Measurements from ENCODE around the gene C4orf50. TPM values are rescaled to one million over a fixed set of nuclear protein-coding genes. Genes with fewer than 3 reads are reported as not detected.

The C4orf50 gene
- total RNA-seq, 1 experiment from 2014 or later: 0.17 TPM

DNA sequence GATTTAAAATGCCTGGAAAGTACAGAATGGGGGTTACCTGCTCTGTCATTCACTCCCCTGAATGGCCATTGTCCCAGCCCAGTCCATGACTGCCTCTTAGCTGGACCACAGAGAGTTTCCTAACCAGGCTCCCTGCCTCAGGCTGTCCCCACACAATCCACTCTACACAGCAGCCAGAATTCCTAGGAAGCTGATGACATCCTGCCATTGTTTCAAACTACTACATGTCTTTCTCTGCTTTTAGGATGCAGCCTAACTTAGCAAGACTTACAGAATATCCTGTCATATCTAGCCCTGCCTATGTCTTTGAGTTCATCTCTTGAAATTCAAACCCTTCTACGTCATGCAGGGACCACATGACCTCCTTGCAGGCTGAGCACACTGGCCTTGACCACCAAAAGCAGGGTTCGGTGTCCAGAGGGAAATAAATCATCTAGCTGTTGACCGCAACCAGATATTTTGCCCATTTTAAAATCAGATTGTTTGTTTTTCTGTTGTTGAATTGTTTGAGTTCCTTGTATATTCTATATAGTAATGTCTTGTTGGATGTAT is 109.3 kb downstream of the C4orf50 start:
- Histone ChIP-seq H4K8ac (replicated peaks; ENCODE audit: insufficient read length, low read depth, low read length) (no peak overlapping the region), H3K56ac (ENCODE audit: insufficient read length, low read depth, low read length) (no peak overlapping the region), H2BK120ac (ENCODE audit: low read depth, low read length, poor library complexity, severe bottlenecking) (no peak overlapping the region), H4K20me1 (ENCODE audit: control insufficient read depth, insufficient read depth, insufficient read length) (no peaks in the 10 kb centered on the region), H2BK15ac (ENCODE audit: low read depth, low read length) (no peak overlapping the region), H3K9me3 (ENCODE audit: control insufficient read depth, low read depth, low read length) (no peaks in the 10 kb centered on the region), H3K23ac (ENCODE audit: insufficient read length, low read depth, low read length) (no peak overlapping the region), H2AFZ (ENCODE audit: low read length) (no peak overlapping the region), H3K4me2 (ENCODE audit: insufficient read depth, insufficient read length, low read length) (no peak overlapping the region), H3K4ac (ENCODE audit: low read depth, low read length) (no peak overlapping the region), H2BK12ac (ENCODE audit: insufficient read length, low read depth, low read length) (no peak overlapping the region), H3K27ac (ENCODE audit: insufficient read length, low read depth, low read length) (no peak overlapping the region), H2BK5ac (ENCODE audit: insufficient read length, low read length) (no peak overlapping the region), H3K23me2 (ENCODE audit: insufficient read length, low read depth, low read length, poor library complexity, severe bottlenecking) (no peaks in the 10 kb centered on the region), H3K79me1 (ENCODE audit: insufficient read depth, low read depth, low read length, poor library complexity, severe bottlenecking) (no peaks in the 10 kb centered on the region), H3K27me3 (ENCODE audit: insufficient read depth, low read length) (peaks cover 1% of the 10 kb centered on the region; the same call in 1 of the 2 replicates), H2BK20ac (ENCODE audit: low read depth, low read length, poor library complexity, severe bottlenecking) (no peak overlapping the region), H3K79me2 (ENCODE audit: insufficient read depth, low read length) (no peaks in the 10 kb centered on the region), H3K14ac (ENCODE audit: insufficient read depth, low read length) (no peak overlapping the region), H2AK5ac (ENCODE audit: insufficient read length, low read length) (no peak overlapping the region), H3T11ph (ENCODE audit: low read length) (no peak overlapping the region), H4K5ac (ENCODE audit: insufficient read length, low read depth, low read length) (no peak overlapping the region), H3K4me1 (ENCODE audit: insufficient read depth, low read length) (peaks cover 21% of the 10 kb centered on the region; the same call in 1 of the 2 replicates), H3K9ac (ENCODE audit: extremely low read depth, insufficient read length, low read length) (no peak overlapping the region), H4K91ac (ENCODE audit: insufficient read length, low read depth, low read length) (no peak overlapping the region), H3K18ac (ENCODE audit: insufficient read length, low read depth, low read length) (no peak overlapping the region)
- Mint-ChIP-seq H3K27me3 (ENCODE audit: low read depth) (peaks cover 71% of the 10 kb centered on the region), H3K4me3 (no peak overlapping the region), H3K36me3 (ENCODE audit: insufficient read depth in 1 of 3, low read depth in 3 of 3) (peaks cover 2 to 8% (median 5%) of the 10 kb centered on the region in 3 experiments; a peak in 5 of 7 replicates), H3K4me1 (peaks cover 51 to 64% of the 10 kb centered on the region in 2 experiments), H3K9me3 (peaks cover 10% of the 10 kb centered on the region in 2 experiments), H3K27ac (no peak overlapping the region)
- DNase-seq: no peak
- TF ChIP-seq, protein P1, sequence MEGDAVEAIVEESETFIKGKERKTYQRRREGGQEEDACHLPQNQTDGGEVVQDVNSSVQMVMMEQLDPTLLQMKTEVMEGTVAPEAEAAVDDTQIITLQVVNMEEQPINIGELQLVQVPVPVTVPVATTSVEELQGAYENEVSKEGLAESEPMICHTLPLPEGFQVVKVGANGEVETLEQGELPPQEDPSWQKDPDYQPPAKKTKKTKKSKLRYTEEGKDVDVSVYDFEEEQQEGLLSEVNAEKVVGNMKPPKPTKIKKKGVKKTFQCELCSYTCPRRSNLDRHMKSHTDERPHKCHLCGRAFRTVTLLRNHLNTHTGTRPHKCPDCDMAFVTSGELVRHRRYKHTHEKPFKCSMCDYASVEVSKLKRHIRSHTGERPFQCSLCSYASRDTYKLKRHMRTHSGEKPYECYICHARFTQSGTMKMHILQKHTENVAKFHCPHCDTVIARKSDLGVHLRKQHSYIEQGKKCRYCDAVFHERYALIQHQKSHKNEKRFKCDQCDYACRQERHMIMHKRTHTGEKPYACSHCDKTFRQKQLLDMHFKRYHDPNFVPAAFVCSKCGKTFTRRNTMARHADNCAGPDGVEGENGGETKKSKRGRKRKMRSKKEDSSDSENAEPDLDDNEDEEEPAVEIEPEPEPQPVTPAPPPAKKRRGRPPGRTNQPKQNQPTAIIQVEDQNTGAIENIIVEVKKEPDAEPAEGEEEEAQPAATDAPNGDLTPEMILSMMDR (conservative IDR thresholded peaks at IDR 0.05): no peak
- no CpG with 5 or more reads among the region's 3 CpGs for WGBS (ENCODE audit: extremely low coverage, insufficient read length, low lambda C conversion rate)

Measured in H9 (cell line).